Measurements from ENCODE around the gene BRIX1.

DNA sequence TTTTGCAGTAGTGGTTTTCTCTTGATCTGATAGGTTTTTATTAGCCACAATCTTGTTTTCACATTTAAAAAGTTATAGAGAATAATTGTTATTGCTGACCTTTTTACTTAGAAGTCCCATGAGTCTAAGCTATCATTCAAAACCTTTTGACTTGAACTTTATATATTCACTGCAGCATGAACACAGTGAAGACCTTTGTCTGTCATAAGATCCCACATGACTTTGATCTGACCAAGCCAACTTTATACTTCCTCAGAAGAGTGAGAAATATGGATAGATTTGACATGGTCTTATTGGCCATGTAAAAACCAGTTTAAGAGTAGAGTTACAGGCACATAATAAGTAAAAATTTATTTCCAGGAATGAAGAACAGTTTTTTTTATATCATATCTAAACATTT lies 34.3 kb upstream of the BRIX1 start:
- no peak for TF ChIP-seq POLR2A (IDR thresholded peaks at IDR 0.05; ENCODE audit: low read length)
- TF ChIP-seq CHD2 (IDR thresholded peaks at IDR 0.05; ENCODE audit: low read length, partially characterized antibody): no peak
- no peak for TF ChIP-seq ESRRA (IDR thresholded peaks at IDR 0.05; ENCODE audit: borderline replicate concordance, low read length)
